Gastrocnemius medialis (tissue), 4 donors: ENCODE data around the gene TFAP2D.

Experiments used
- POLR2A ChIP-seq, 2 donors: fragments of 450-650 bp; IDR thresholded peaks; one replicate each; pipeline ENCODE4 v1.6.1; 2017; ENCODE audit warnings: antibody characterized with exemption in 2 of 2, mild to moderate bottlenecking in 2 of 2, moderate library complexity in 2 of 2
- TF ChIP-seq, protein P1 (sequence below), 5 experiments: fragments of 450-650 bp in 3 of 5; fragments of 200-600 bp in 2 of 5; sonication (generic) in 2 of 5; IDR thresholded peaks in 4 of 5; conservative IDR thresholded peaks in 1 of 5; 1 replicate in 4 of 5; 2 replicates in 1 of 5; pipeline ENCODE4 v1.5.1; 2016 to 2019; ENCODE audit warnings: antibody characterized with exemption in 5 of 5, mild to moderate bottlenecking in 3 of 5, moderate library complexity in 3 of 5

DNA sequence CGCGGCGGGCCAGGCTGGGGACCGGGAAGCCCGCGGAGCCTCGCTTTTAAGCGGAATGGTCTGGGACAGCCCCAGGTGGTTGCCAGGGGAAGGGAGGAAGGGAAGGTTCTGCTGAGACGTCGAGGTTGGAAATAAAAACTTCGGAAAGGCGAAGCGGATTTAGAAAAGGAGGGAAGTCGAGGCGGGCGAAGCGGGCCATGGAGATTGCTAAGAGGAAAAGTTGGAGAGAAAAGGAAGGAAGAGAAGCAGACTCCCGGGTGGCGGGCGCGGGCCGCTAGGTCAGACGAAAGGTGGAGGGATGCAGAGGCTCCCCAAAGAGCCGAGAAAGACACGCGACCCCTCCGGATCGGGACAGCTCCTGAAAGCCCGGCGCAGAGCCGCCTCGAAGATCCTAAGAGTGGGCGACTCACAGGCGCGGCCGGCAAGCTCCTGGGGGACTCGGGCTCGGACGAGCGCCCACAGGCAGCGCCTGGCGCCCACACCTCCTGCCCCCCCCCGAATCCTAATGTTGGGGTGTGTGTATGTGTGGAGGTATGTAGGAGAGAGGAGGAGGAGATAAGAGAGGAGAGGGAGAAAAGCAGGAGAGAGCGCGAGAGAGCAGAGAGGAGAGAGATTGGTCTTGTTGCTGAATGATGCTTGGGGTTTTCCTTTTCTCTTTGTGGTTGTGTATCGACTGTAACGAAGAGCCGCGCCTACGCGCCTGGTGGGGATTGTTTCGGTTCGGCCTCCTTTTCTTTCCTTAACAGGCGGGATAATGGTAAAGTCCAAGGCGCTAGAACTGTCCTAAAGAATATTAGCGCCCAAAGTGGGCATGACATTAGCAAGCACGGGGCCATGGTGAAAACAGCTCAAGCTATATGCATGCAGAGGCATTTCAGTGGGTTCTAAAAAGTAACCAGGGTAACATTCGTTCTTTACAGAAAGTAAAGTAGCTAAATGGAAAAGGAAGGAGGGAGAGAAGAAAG, 106.9 kb downstream of the TFAP2D start:
- TF ChIP-seq, protein P1, sequence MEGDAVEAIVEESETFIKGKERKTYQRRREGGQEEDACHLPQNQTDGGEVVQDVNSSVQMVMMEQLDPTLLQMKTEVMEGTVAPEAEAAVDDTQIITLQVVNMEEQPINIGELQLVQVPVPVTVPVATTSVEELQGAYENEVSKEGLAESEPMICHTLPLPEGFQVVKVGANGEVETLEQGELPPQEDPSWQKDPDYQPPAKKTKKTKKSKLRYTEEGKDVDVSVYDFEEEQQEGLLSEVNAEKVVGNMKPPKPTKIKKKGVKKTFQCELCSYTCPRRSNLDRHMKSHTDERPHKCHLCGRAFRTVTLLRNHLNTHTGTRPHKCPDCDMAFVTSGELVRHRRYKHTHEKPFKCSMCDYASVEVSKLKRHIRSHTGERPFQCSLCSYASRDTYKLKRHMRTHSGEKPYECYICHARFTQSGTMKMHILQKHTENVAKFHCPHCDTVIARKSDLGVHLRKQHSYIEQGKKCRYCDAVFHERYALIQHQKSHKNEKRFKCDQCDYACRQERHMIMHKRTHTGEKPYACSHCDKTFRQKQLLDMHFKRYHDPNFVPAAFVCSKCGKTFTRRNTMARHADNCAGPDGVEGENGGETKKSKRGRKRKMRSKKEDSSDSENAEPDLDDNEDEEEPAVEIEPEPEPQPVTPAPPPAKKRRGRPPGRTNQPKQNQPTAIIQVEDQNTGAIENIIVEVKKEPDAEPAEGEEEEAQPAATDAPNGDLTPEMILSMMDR (IDR thresholded peaks at IDR 0.05 in 4 of 5, conservative IDR thresholded peaks at IDR 0.05 in 1 of 5) = no peak
- TF ChIP-seq POLR2A (IDR thresholded peaks at IDR 0.05) = no peak
